GM19397 (cell line): ENCODE measurements around the gene TMEM245.
"Not testable (repeated sequence)": the region's sequence is repeated elsewhere in the genome, so short reads cannot be mapped to it uniquely, and the experiment has no call there.

Source experiments
- ATAC-seq: cut with Tn5 transposase; IDR thresholded peaks from one replicate; pipeline ENCODE4 v1.9.1; 2021; ENCODE audit warnings: mild to moderate bottlenecking, moderate library complexity; ENCODE audit not compliant: unreplicated experiment

Gene TMEM245

DNA sequence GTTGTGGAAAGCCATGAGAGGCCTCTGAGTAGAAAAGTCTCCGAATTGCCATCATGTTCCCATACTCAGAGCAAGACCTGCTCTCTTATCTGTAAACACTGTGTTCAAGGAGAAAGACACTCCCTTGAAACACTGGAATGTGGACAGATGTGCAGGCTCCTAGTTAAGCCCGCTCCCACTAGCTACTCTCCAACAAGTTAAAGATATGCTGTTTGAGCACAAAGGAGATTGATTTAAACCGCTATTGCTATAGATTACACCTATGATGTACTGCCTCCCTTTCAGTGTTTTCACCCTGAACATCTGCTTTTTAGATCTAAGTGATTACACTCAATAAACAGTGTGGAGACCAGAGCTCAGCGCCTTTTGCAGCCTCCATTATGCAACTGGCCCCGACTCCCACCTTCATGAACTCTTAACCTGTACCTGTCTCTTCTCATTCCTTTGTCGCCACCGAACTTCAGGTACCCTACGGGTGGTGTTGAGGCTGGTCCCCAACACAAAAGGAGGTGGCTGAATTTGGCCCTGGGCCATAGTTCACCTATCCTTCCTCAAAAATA, 47.5 kb downstream of the TMEM245 start:
- no peak for ATAC-seq

- ATAC-seq: no peak
Measured at GRCh38 chr9:109068764-109069163, 51.0 kb downstream of the TMEM245 start.

DNA sequence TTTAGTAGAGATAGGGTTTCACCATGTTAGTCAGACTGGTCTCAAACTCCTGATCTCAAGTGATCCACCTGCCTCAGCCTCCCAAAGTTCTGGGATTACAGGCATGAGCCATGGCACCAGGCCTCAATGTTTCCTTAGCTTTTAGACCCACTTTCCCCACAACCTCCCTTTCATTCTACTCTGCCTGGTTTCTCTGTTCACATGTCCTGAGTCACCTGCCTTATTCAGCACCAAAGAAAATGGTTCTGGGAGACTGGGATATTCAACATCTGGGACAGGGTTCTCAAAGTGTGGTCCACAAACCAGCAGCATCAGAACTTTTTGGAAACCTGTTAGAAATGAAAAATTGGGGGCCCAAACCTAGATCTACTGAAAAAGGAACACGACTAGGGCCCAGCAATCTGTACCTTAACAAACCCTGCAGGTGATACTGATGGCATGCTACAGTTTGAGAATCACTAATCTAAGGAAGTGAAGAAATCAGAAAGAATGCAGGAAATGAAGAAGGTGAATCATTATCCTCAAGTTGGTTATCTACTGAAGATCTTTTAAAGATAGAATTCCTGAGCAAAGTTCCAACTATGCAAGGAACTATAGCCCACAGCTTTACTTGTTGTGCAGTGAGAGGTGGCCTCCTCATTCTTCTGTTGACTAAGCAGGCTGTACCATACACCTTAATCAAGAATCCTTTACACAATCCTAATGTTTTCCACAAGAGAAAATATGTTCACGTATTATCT, 54.6 kb downstream of the TMEM245 start:
- no peak for ATAC-seq

GRCh38 chr9:109063760-109064159, 56.0 kb downstream of the TMEM245 start:
- ATAC-seq: no peak

- ATAC-seq: no peak
Measured at GRCh38 chr9:109062543-109062942, 57.2 kb downstream of the TMEM245 start.

GRCh38 chr9:109060191-109060590, 59.6 kb downstream of the TMEM245 start:
- ATAC-seq: no peak

DNA sequence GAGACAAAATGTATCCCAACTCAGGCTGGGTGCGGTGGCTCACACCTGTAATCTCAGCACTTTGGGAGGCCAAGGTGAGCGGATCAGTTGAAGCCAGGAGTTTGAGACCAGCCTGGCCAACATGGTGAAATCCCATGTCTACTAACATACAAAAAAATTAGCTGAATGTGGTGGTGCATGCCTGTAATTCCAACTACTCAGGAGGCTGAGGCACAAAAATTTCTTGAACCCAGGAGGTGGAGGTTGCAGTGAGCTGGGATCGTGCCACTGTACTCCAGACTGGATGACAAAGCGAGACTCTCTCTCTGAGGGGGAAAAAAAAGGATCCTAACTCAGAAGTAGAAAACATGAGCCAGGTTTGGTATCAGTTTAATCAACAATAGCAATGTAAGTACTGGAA, 66.6 kb downstream of the TMEM245 start:
- ATAC-seq: not testable (repeated sequence)

GRCh38 chr9:109052416-109052815, 67.3 kb downstream of the TMEM245 start:
- no peak for ATAC-seq

GRCh38 chr9:109051733-109052132, 68.0 kb downstream of the TMEM245 start:
- ATAC-seq: no peak

DNA sequence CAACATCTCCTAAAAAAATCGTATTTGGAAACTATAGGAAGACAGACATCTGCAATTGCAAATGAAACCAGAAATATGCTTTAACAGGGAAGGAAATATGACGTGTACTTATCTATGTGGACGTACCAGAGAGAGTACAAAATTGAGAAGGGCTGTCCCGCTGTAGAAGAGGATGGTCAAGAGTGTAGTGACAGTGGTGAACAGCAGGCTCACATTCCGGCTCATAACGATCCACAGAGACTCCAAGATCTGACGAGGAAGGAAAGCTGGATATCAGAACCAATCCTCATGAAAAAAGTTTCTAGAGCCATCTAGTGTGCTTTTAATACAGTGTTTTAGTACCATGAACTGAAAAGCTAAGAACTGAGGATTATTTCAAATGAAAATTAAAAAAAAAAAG, 69.3 kb downstream of the TMEM245 start:
- no peak for ATAC-seq

DNA sequence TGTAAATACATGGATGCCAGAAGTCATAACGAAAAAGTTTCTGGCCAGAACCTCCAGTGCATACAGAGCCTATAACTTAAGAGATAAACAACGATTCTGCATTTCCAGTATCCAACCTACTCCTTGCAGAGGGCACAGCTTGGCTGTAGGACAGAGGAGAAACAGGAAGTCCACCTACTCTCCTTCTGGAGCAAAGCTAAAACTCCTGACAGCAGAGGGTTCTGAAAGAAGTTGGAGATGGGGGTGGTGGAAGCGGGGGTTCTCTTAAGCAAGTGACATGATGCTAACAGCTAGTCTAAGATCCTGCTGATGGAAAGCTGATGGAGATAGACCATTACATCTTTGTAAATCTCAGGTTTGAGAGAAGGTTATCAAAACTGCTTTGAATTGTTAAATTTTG, 70.9 kb downstream of the TMEM245 start:
- ATAC-seq: no peak

DNA sequence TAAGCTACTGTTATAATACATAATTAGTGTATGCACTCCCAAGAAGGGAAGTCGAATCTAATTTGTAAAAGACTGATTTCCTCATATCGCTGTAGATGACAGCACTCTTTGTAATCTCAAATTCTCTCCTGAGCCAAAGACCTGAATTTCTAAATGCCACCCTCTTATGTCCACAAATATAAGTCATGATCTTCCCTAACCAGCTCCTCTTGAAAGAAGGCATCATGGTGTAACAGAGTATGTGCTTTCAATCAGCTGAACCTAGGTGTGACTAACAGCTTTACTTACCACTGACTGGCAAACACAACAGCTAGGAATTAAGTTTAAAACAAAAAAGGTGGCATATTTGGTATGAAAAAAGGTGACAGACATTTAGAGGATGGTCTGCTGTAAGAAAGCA, 72.5 kb downstream of the TMEM245 start:
- ATAC-seq: no peak

- no peak for ATAC-seq
Measured at GRCh38 chr9:109046346-109046745, 73.4 kb downstream of the TMEM245 start.

GRCh38 chr9:109043578-109043977, 76.2 kb downstream of the TMEM245 start:
- no peak for ATAC-seq

- ATAC-seq: no peak
Measured at GRCh38 chr9:109040571-109040970, 79.2 kb downstream of the TMEM245 start.

DNA sequence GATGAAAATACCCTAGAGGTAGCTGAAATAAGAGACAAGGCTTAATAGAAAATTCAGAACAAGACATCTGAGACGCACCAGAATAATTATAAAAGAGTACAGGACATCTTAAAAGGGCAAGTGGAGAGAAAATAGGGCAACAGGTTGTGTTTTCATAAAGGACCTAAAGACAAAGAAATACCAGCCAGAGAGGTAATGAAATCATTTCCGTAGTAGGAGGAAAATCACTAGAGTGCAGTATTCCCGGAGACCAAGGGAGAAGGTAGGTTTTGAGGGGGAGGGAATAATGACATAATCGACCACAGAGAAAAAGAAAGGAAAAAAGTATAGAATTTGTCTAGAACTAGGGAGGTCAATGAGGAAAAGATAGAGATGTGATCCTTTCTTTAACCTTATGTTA, 80.2 kb downstream of the TMEM245 start:
- ATAC-seq: no peak

GRCh38 chr9:109037946-109038715, 81.6 kb downstream of the TMEM245 start:
- ATAC-seq: no peak

DNA sequence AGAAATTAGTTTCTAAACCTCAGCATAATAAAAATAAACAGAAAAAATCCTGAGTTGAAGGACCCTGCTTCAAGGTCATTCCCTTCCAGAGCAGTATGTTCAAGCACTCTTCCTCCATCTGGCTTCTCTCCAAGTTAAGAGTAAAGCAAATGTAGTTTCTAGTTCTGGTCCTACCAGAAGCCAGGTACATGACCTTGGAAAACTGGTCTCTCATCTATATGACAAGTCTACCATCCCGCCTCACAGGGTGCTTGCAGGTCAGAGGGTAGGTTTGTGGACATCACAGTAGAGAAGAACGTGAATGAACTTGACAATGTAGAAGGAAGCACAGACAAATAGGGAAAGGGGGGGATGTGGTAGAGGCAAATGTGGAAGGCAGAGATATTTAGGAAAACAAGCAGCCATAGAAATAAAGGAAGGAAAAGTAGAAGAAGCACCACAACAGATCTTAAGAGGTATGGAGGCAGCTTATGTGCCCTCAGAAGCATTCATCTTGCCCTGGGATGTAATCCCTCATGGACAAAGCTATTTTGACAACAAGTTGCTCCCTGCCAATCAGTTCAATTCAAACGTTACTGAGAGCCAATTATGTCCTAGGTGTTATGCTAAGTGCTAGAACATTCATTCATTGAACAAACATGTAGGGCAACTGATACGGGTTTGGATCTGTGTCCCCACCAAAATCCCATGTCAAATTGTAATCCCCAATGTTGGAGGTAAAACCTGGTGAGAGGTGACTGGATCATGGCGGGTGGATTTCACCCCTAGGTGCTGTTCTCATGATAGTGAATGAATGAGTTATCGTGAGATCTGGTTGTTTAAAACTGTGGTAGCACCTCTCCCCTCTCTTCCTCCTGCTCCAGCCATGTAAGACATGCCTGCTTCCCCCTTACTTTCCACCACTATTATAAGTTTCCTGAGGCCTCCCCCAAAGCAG, 82.7 kb downstream of the TMEM245 start:
- ATAC-seq: no peak

DNA sequence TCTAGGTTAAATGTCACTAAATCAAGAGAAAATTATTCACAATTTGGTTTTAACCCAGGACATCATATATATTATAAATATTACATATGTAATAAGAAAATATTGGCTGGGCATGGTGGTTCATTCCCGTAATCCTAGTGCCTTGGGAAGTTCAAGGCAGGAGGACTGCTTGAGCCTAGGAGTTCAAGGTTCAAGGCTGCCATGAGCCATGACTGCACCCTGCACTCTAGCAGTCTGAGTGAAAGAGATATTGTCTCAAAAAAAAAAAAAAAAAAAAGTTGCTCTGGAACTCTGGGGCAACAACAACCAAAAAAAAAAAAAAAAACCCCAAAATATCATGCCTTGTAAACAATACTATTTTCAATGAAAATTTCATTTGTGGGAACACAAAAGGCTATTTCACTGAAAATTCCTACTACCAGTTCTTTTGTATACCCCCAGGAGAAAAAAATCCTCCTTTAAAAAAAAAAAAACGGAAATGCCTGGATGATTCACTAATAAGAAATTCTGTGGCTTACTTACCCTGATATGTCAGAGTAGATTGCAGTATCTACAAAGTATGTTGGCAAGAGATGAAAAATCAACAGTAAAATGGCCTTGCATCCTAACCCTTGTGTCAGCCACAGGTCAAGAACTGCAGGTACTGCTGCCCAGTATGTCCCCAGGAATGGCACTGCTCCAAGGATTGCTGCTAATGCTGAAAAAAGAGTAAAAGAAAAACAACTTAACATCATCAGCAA, 83.9 kb downstream of the TMEM245 start:
- no peak for ATAC-seq

DNA sequence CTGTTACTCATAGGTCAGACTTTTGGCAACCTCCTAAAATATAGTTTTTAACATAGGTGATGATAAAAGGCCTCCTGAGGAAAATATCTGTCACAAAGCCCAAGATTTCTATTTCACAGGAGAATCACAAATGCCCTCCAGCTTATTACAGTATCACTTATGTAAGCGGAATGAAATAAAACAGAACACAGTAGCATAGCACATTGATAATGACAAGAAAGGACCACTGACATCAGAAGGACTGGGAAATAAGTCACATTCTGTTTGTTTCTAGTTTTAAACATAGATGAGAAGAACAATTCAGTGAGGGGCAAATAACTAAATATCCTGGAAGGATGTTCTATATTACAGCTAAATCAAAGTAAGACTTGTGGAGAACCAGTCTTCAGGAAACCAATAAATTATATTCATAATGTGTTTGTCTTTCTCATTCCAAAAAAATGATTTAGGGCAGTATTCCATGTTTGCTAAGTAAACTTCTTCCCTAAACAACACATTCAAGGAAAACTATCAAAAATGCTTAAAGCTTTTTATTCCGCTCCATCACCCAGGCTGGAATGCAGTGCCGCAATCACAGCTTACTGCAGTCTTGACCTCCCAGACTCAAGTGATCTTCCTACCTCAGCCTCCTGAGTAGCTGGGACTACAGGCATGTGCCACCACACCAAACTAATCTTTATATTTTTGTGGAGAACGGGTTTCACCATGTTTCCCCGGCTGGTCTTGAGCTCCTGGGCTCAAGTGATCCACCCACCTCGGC, 85.6 kb downstream of the TMEM245 start:
- ATAC-seq: no peak
